DND-41 (cell line): ENCODE measurements around the gene IGSF9B.

Source experiments
- CTCF ChIP-seq: IDR thresholded peaks from 2 replicates; pipeline ENCODE4 v1.5.1; 2012; ENCODE audit warnings: borderline replicate concordance, low read length, moderate library complexity, mild to moderate bottlenecking; ENCODE audit not compliant: poor library complexity, severe bottlenecking; ENCODE audit errors: extremely low read depth
- EZH2 ChIP-seq: IDR thresholded peaks from 3 replicates; pipeline ENCODE4 v1.6.1; 2012; ENCODE audit warnings: borderline replicate concordance, low read depth, mild to moderate bottlenecking, moderate library complexity, low read length, inconsistent platforms; ENCODE audit not compliant: severe bottlenecking

DNA sequence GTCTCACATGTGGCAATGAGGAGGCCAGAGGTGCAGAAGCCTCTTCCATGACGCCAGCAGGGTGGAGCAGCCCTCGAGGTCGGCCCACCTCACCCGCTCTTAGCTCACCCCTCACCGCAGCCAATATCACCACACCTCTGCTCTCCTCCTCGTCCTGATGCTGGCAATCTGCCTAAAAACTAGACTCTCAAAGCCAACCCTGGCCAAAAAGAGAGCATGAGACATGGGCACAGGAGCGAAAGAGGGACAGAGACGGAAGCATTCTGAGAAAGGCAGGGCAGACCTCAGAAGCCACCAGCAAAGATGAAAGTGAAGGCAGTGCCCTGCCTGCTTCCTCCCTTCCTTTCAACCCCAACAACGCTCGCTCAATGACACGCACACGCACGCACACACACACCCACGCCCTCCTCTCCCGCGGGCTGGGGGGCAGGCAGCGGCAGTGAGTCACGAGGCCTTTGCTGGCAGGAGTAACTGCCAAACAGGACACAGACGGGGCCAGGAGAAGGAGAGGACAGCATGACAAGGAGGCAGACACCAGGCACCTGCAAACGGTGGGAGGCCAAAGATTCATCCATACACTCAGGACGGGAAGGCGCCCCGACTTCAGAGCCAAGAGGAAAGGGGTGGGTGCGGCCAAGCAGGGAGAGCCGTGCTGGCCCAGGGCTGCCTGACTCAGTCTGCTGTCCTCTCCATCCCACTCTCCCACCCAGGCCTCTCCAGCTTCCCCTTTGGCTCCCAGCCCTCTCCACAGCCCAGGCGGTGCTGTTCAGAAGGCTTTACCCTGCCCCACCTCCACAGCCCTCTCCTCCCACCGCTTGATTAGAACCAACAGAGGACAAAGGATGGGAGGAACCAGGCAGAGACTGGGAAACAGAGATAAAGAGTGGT is 11.4 kb downstream of the IGSF9B start:
- TF ChIP-seq EZH2, result no peak
- no peak for TF ChIP-seq CTCF
